GM19455 (cell line): ENCODE data around the gene RIPOR2.
"Not testable (repeated sequence)": the region's sequence is repeated elsewhere in the genome, so short reads cannot be mapped to it uniquely, and the experiment has no call there.

ENCODE experiments used
- ATAC-seq: cut with Tn5 transposase; IDR thresholded peaks from one replicate; pipeline ENCODE4 v1.9.1; 2021; ENCODE audit not compliant: unreplicated experiment

Gene RIPOR2

DNA sequence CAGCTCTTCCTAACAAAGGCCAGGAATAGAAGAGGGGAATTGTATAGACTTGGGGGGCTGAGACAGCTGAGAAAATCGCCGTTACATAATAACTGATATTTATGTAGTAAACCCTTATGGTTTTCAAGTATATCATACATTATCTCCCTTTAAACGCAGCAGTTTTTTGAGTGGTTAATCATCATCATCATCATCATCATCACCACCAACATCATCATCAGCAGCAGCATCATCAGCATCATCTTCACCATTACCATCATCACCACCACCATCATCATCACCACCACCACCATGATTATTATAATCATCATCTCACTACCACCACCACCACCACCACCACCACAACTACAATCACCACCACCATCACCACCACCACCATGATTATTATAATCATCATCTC, 9.1 kb downstream of the RIPOR2 start:
- not testable (repeated sequence) for ATAC-seq

DNA sequence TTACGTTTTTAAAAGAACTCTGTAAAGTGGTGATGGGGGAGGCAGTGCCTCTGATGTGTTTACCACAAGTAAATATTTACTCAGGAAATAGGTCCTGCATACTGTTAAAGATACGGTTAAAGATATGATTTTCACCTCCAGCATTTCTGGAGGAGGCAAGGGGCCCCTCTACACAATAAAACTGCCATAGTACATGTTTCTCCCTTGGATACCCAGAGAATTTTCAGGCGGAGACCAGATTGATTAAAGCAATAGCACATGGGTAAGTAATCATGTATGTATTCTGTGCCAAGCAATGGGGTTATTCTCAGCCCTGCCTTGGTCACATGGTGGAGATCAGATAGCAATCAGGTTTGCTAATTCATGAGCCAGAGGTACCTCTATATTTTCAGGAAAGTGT, 9.6 kb downstream of the RIPOR2 start:
- no peak for ATAC-seq

DNA sequence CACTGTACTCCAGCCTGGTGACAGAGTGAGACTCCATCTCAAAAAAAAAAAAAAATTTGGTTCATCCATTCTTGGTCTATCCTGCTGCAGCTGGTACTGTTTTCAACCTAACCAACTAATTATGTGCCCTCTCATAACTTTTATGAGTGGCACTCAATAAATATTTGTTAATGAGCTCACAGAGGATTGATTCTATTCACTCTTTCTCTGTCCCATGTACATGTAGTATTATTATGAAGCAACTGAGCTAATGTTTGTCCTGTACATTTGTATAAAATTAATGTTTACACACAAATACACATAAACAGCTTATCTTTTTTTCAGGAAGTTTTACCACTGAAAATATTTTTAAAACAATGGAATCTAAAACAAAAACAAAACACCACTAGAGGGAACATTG, 10.1 kb downstream of the RIPOR2 start:
- no peak for ATAC-seq

DNA sequence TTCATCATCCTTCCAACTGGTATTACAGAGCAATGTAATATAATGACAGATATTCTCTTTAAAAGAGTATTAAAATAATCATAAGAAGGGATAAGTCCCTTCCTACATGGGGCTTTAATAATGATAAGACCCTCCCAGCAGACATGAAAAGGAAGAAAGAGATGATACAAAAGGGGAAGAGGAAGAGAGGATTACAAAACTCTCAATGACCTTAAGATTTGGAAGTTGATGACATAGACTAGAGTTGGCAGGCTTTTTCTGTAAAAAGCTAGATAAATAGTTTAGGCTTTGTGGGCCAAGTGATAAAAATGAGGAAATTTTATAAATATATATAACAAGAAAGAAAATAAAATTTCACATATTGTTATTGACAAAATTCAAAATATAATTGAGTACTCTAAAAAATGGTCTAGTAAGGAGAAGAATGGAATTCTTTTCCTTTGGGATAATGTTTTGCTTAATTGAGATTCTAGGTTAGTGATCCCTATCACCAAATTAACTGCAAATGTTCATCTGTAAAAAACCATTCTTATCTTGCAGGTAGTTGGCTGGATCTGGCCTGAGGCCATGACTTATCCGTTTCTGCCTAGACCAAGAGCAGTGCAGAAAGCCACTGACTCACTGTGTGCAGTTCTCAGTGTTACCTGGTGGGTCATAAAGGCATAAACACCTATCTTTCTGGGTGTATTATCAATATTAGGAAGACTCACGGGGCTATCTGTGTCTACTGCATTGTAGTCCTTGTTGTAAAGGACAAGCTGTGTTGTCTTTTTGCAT, 11.0 kb downstream of the RIPOR2 start:
- ATAC-seq, result no peak

DNA sequence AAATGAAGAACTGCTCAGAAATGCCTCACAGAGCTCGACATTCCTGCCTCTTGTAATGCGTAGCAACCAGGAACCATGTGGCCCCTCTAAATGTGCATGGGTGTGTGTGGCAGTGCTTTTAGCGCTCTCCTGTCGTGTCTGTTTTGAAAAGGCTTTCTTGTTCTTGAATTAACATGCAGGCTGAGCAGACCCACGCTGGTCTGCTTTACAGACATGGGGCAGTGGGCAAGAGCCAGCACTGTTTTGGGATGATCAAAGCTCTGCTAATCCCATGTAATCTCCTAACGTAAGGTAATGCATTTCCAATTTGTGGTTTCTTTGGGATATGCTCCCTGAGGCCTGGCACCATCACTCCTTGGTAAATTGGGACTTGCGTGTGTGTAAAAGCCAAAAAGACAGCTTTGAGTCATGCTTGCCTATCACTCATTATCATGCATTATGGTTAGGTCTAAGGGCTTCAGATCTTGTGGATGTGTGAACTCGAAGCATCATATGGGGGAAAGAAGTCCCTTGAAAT, 11.8 kb downstream of the RIPOR2 start:
- no peak for ATAC-seq

DNA sequence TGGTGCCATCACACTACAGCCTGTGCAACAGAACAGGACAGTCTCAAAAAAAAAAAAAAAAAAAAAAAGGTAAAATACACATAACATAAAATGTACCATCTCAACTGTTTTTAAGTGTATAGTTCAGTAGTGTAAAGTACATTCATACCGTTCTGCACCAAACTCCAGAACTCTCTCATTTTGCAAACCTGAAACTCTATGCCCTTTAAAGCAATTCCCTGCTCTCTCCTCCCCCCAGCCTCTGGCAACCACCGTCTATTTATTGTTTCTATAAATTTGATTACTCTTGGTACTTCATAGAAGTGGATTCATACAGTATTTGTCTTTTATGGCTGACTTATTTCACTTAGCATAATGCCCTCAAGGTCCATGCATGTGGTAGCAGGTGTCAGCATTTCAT, 12.9 kb downstream of the RIPOR2 start:
- no peak for ATAC-seq

DNA sequence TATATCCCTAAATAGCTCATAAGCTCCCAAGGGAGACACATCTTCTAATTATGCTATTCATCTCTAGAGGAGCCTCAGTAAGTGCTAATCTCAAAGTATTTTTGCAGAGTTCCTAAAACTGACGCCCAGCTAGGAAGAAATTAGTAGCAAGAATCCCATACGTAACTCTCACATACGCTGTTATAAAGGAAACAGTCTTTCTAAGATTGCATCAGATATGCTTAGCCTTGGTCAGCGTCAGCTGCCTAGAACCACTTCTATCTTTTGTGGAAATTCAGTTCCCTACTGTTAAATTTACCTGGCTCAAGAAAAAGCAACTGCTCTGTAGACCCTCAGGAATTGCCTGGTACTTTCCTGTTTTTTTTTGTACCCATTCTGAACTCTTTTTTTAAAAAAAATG, 13.6 kb downstream of the RIPOR2 start:
- no peak for ATAC-seq

DNA sequence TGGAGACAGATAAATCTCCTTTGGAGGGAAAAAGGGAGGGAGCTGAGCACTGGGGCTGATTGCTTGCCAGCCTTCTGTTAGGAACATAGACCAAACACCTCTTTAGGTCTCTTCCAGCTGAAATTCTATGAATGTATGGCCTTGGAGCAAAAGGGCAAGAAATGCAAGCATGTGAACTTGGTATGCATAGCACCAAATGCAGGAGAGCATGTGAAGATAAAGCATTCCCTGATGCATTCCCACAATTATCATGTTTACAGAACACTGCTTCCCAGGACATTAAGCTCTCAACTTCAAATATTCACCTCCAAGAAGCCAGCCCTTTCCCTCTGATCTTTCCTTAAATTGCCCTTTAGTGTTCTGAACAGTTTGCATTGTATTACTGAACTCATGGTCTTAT, 15.6 kb downstream of the RIPOR2 start:
- no peak for ATAC-seq

DNA sequence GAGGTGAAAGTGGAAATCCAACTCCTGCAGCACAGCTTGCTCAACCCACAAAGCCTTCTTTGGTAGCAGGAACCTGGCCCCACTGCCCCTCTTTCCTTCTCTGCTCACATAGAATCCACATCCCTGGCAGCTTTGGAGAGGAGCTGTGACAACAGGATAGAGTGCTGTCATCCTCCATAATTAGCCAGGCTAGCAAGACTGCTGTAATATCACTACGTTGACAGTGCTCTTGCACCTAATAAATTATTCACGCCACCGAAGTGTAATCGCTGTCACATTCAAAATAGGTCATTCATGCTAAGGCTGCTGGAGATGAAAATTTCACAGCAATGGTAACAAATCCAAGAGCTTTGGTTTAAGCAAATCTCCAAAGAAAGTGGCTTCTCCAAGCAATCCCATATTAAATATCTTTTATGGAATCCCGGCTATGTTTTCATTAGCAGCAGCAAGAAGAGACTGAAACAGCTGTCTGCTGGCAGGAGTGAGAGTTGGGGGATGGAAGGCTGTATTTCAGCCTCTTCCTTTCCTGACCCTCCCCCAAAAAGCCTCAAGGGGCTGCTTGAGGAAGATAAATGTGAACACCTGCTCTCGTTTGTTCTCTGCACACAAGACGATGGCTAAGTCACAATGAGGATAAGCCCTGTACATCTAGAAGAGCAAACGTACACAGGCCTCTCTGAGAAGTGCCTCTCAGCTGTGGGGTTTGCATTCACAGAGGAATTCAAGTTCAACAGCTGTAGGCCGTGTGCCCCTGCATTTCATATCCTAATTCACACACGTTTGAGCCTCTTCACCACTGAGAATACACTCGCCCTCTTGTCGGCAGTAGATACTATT, 16.5 kb downstream of the RIPOR2 start:
- peak; percentile 54 for ATAC-seq

DNA sequence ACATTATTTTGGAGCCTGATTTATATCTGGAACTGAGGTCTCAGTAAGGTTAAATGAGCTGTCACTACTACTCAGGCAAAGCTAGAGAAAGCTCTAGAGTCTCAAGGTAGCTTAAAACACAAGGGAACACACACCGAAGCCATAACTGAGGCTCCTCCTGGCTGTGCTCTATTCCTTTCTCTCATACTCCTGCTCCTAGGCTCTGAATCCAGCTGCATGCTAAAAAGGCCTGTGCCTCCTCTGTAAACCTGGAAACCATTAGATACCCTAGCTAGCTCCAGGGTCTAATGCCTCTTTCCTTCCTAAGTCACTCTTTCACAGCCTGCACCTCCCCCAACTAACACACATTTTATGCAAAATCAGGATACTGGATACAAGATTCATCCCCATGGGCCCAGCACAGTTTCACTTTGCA, 17.1 kb downstream of the RIPOR2 start:
- ATAC-seq, result no peak

DNA sequence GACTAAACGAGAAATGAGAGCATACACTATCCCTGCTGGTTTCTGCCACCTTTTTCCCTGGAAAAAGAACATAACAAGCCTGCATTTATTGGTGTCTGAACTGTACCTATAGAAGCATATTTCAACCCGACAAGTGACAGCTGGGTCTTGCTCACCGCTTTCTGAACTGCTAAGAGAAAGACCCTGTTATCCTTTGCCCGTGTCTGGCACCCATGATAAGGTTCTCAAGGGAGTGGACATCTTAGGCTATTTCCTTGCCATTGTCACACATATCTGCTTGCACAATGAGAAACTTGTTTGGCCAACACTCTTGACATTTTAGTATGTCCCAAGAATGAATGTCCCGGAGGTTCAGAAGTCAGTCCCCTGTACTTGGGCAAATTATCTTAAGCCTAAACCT, 19.3 kb downstream of the RIPOR2 start:
- no peak for ATAC-seq

DNA sequence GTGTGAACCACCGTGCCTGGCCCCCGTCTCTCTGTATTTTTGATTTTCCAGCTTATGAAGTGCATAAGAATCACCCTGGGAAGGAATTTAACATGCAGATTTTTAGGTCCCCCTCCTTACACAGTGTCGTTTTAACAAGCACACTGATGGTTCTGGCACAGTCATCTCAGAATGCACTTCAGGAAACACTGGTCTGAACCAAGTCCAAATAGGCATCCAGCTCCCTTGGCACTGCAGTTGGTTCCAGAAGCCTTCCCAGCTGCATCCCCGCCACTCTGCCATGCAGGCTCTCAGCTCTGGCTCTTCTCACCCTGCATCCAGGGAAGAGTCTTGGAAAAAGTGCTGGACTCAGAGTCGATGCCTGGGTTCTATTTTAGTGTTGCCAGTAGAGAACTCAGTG, 20.1 kb downstream of the RIPOR2 start:
- ATAC-seq, result no peak

DNA sequence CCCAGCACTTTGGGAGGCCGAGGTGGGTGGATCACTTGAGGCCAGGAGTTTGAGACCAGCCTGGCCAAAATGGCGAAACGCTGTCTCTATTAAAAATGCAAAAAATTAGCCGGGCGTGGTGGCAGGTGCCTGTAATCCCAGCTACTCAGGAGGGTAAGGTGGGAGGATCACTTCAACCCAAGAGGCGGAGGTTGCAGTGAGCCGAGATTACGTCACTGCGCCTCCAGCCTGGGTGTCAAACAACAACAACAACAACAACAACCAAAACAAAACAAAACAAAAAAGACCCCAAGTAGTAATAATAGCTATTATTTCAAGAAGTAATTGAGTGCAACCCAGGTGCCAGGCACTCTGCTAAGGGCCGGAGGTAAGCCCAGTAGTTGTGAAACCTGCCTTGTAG, 21.7 kb downstream of the RIPOR2 start:
- ATAC-seq, result not testable (repeated sequence)

DNA sequence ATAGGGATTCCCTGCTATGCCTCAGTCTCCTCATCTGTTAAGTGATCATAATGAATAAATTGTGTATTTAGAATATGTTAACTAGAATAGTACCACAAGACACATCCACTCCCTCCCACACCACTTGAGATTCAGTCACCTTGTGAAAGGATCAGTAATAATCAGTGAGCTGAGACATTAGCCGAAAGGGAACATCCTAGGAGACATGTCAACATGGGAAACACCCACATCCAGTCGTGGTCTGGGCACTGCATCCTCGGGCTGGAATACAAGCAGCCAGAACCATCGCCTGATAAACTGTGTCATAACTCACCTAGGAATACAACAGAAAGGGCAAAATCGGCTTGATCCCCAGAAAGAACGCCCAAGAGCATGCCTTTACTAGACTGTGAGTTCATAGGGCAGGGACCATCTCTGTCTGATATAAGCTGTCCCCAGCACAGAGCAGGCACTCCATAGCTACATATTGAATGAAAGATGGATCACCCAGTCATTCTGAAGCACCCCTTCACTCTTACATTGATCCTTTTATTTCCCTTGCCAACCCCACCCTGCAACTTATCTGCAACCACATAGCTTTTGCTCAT, 23.9 kb downstream of the RIPOR2 start:
- no peak for ATAC-seq

DNA sequence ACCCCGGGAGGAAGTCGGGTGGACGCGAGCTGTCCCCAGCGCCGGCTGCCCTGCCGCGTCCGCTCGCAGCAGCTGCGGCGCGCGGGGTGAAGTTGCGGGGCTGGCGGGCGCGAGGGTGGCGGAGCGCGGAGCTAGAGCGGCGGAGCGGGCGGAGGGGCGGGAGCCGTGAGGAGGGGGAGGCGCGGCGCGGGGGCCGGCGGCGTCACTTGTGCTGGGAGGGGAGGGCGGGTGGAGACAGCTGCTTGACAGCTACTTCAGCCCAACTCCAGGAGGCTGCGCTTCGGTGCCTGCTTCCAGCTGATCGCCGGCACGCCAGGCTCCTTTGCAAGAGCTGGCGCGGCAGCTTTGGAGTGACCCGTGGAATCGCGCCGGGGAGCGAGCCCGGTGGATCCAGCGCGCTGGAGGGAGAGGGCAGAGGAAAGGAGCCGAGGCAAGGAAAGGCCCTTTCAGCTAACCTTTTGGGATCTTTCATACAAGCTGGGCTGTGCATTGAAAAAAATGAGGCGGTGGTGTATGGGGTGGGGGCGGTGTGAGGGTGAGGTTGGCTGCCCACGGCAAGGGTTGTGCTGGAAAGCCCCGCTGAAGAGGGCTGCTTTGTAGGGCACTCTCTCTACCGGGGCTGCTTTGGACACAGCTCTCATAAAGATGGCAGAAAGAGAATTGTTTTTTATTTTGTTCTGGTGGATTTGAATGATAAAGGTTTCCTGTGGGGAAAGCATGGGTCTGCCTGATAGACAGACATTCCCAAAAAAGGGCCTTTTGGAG, 24.6 kb downstream of the RIPOR2 start:
- no peak for ATAC-seq

DNA sequence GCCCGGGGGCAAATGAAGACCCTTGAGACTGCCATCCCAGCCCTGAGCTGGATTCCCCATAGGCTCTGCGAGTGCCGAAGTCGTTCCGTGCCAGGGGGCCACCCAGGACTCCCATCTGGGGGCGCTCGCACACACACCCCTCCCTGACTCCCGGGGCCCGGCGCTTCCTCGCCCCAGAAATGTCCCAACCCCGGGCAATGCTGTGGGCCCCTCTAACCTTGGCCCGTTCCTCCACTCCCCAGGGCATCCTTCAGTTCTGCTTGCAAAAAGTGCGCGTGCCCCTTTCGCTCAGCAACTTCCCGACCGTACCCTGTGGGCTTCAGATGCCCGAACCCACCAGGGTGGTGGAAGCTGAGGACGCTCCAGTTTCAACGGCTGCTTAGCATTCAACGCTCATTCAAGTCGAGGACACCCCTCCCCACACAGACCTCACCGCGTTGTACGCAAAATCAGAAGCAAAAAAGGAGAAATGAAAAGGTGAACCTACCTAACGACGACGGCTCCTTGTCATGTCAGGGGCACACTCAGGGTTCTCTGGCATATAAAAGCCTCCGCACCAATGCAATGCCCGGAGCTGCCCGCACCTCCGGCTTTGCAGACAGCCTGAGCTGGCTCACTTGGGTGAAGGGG, 25.3 kb downstream of the RIPOR2 start:
- no peak for ATAC-seq

DNA sequence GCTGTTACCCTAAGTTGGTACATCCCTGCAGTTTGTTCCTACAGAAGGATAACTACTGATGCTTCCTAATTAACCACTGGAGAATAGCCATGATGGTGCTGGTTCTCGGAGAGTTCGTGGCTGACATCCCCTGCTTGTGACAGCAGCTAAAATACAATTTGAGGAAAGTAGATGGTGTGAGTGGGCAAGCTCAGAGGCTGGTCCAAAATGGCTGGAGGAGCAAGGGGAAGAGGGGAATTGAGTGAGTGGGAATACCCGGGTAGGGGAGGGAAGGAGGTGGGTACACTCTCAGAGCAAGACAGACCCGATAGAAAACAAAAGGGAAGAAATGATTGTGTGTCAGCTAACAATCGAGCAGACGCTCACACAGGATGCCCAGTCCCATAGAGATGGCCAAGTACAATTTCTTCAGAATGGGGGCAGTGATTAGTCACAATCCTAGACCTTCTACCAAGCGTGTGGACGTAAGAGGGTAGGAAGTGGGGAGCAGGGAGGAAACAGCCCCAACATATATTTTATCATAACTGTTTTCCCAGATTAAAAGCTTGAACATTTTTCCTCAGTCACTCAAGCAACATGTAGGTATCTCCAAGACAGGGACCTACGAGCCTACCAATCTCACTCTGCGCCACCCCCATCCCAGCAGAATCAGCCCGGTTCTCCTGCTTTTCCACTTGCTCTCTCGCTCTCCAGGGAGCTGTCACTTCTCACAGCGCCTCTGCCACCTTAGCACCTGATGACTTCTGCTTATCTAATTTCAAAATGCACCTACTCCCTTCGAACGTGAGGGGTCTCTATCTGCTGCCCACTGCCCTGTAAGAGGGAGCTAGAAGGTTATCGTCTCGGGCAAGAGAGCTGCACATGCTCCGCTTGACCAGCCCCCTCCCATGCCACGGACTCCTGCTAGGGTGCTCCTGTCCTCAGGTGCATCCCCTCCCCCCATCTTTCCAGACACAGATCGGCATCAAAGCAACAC, 26.2 kb downstream of the RIPOR2 start:
- ATAC-seq, result no peak

DNA sequence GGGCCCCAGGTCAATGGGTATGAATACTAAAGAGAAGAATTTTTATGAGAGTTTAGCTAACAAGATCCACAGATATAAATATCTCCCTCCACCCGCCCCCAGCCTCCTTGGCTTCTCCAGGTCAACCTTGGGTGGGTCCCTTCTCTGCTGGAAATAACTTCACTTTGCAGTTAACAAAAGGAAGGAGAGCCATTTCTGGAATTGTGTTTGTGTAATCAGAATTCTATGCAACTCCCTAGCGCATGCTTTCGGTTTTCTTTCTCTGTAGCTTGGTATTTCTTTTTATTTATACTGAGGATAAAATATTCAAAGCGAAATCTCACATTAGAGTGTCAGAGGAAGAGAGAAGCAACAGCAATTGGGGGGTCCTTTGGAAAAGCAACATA, 27.1 kb downstream of the RIPOR2 start:
- no peak for ATAC-seq

DNA sequence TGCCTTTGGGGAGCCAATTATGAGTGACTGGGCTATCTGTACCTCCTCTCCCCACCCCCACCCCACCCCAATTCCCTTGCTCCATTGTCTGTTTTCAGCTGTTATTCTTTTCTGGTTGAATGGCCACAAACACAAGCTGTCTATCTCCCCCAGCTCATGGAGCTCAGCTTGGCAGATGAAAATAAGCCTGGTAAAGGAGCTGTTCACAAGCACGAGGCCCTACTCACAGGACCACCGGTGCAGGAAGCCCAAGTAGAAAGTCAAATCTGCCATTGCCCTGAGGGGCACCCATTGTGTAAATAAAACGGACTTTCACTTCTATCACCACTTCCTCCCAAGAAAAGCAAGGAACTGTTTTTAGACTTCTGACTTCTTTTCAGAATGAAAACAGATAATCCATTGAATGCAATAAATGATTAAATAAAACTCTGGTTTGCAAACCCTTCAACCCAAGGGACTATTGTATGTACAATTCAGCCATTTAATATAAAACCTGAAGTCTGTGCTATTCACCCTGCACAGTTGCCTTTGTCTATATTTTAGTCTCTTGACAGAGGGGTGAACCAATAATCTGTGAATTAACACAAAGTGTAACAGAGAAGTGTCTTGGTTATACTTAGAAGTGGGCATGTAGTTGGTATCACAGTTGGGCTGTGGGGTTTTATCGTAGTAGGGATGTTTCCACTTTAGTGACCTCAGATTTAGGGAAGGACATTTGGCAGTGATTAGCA, 27.7 kb downstream of the RIPOR2 start:
- ATAC-seq, result no peak
